Fibroblast of skin of left quadriceps (primary cell): ENCODE measurements around the gene COL11A2.

Experiments used
- DNase-seq, 2 experiments: peaks; one replicate each; pipeline ENCODE4 v3.0.0-alpha.2; 2013; ENCODE audit warnings: low read depth in 2 of 2

The COL11A2 gene

DNA sequence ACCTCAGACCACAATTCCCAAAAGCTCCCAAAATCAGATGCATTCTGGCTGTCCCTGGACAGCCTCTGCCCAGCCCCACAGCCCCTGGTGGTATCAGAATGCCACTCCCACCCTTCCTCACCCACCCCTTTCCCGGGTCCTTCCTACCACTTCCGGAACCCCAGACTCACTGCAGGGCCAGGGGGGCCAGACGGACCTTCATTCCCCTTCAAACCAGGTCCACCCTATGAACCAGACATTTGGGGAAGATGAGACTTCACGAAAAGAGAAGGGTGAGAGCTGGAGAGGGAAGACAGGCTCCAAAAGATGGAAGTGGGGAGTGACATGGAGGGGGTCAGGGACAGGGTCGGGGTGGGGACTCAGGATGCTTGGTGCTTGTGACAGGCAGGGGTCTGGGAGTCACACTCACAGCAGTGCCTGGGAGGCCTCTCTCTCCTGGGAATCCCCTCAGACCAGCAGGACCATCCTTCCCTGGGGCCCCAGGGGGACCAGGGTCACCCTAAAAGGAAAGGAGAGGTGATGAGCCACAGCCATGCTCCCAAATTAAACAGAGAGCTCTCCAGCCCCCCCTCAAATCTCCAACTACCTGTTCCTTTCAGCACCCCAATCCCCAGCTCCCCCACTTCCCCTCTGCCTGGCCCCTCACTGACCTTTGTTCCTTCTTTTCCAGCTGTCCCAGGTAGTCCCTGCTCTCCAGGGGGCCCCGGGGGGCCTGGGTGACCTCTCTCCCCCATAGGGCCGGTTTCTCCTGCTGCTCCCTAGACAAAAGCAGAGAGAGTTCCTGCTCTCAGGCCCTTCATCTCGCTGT, 20.2 kb downstream of the COL11A2 start:
- no peak for DNase-seq

GRCh38 chr6:33171016-33171879, 21.0 kb downstream of the COL11A2 start:
- DNase-seq: no peak

DNA sequence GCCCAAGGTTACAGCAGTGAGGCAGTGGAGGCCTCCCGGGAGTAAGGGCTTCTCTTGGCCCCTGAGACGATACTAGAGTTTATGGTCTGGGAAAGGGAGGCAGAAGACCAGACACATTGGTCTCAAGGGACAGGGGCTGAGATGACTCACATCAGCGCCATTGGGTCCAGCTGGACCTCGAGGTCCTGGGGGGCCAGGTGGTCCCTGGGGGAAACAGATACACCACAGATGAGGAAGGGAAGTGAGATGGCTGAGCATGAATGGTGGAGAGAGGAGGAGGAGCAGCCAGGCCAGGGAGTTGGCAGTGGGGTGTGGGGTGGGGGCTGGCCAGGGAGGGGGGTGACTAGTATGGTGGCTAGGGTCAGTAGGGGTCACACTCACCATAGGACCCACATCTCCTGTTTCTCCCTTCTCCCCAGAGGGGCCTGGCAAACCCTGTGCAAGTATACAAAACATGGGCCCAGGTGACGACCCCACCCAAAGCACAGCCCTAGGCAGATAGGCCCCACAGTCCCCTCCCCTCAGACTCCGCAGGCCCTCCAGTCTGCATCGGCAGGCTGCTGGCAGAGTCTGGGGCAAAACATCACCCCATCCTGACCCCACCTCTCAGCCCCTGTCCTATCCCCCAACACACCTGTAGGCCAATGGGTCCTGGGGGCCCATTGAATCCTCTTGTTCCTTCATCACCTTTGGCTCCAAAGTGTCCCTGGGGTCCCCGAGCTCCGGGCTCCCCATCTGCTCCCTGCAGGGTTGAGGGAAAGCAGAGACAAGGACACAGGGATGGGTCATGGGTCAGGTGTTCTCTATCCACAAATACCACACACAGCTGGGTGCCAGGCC, 21.9 kb downstream of the COL11A2 start:
- DNase-seq: no peak

DNA sequence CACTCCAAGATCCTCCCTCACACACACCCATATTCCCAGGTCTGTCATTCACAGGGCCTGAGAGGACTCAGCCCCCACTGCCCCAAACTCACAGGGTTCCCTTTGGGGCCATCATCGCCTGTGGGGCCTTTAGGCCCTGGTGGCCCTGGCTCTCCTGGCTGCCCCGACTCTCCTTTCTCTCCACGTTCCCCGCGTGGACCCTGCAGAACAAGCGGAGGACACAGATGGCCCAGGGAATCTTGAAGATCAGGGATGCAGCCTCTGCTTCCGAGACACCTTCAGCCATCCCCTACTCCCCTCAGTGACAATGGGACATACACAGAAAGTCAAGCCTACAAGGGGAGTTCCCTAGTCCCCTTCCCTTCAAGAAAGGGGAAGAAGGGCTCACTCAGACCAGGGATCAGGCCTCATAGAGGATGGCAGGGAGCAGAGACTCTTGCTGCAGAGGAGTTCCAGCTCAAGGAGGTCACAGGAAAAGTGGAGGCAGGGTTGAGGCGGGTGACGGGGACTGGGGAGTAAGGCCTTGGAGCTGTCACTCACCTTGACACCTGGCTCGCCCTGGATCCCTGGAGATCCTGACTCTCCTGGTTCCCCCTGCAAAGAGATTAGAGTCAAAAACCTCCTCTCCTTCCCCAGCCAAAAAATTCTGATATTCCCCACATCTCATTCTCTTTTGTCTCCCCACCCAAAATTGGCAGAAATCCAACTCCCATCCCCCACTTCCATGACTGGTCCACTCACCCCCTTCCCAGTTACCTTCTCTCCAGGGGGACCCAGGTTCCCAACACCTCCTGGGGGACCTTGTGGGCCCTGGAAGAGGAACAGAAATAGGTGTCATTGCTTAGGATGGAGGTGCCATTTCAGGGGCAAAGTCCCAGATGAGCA, 22.7 kb downstream of the COL11A2 start:
- no peak for DNase-seq

GRCh38 chr6:33168639-33169038, 23.6 kb downstream of the COL11A2 start:
- no peak for DNase-seq

- no peak for DNase-seq
These were observed 24.0 kb downstream of the COL11A2 start for GRCh38 chr6:33168284-33168601.

DNA sequence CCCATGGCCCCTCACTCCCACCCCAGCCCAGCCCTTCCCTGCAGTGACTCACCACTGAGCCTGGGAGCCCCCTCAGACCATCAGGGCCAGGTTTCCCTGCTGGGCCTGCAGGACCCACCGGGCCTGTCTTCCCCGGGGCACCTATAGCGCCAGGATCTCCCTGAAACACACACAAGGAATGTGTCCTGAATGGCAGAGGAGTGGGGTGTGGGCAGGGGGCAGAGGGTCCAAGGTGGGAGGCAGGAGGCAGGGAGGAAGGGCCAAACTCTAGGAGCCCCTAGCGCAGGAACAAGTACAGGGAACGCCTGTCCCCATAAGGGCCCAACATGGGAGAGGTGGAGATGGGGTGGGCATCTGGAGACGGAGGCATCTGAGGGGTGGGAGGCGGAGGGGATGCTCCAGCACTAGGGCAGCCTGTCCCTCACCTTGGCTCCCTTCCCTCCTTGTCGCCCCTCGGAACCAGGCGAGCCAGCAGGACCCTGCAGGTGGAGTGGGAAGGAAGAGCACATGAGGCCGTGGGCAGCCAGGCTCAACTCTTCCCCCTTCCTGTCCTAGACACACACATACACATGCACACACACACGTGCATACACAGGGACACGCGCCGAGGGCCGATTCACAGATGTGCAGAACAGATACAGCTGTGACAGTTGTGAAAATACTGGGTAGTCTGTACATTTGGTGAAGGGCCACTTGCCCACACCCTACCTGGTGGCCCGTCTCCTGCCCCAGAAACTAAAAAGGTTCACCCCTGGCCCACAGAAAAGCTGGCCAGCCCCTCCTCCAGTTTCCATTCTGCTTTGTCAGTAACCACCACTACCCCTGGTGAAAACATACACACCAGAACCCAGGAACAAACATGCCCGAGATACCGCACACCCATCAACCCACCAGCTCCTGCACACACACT, 24.6 kb downstream of the COL11A2 start:
- DNase-seq: no peak

DNA sequence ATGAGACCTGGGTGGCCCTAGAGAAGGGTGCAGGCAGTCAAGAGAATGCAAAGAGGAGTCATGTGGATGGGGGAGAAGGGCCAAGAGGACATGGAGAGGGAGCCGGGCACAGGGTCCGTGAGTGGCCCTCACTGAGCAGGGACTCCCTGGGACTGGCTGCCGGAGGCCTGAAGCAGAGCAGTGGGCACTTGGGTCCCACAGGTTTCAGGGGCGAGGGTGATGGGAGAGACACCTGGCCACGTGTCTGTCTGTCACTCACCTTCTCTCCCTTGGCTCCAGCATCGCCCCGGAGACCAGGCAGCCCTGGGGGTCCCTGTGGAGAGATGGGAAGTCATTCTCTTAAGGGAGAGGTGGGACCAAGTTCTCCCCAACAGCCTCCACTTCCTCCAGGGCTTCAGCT, 25.5 kb downstream of the COL11A2 start:
- DNase-seq: no peak

GRCh38 chr6:33166363-33166762, 25.9 kb downstream of the COL11A2 start:
- no peak for DNase-seq

GRCh38 chr6:33165581-33166258, 26.5 kb downstream of the COL11A2 start:
- DNase-seq: no peak

DNA sequence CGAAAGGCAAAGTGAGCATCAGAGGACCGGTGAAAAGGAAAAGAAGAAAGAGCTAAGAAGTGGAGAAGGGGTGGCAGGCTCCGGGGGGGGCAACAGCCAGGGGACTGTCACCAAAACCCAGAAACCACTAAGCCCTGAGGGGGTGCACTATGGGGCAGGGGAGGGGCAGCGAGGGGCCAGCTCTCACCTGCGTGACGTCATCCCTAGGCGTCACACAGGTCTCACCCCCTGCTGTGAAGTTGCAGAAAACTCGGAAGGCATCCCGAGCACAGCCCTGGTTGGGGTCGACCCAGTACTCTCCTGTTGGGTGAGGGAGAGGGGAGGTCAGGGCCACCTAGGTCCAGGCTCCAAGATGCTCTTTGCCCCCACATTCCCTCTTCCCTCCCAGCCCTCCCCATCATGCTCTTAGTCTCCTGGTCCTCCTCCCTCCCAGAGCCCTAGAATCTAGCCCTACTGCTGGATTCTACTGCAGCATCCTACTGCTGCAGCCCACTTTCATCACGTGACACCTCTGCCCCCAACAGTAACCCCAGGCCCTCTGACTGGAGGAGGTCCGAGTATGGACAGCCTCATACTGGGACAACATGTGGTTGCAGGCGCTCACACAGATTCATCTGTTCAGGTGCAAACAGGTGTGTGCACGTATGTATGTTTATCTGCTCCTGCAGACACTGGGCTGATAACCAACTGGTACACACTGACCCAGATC, 27.4 kb downstream of the COL11A2 start:
- DNase-seq: no peak

DNA sequence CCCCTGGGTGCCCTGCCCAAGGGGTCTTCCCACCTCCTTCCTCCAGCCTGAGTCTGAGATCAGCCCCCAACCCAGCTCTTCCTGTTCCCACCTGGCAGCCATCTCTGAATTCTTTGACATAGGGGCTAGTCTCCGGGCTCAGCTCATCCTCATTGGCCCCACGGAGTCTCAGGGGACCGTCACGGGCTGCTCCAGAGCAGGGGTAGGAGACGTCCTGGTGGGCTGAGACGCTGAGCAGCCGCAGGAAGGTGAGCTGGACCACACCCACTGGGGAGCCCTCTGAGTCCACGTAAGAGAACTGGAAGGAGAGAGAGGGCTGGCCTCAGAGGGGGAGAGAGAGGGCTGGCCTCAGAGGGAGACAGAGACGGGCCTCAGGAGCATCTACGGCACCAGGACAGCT, 28.1 kb downstream of the COL11A2 start:
- no peak for DNase-seq

- DNase-seq: no peak
These were observed 28.7 kb downstream of the COL11A2 start for GRCh38 chr6:33163540-33163939.

DNA sequence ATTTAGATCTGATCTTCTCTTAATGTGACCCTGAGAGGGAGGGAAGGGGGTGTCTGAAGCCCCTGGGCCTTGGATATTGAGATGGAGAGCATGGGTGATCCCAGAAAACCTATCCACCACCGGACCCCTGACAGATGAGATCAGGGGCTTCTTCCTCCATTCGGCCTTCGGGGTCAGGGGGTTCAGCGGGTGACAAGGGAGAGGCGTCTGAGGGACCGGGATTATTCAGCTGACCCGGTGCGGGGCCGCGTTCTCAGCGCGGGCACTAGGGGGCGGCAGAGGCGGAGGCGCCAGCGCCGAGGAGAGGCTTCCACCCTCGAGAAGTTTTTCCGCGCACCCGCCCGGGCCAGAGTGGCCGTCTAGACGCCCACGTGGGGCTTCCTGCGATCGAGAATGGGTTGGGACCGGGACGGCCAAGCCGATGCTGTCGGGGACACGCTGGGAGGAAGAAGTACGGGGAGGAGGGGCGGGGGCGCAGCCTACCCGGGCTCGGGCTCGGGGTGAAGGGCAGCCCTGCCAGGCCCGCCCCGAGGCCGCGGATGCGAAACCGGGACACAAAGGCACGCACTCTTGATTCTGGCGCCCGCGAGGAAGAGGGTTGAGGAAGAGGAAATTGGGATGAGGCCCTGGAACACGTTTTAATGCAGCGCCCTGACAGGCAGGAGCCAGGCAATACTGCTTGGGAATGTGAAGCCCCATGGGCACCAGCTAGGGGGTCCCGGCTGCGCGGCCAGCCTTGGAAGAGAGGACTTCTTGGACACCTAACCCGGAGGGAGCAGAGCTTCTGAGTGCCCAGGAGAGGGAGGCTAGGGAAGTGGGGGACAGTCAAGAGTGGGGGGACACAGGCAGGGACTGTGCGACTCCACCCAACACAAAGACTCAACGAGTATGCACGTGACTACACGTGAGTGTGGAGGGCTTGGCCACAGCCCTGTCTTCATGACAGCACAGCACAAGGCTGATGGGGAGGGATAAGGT, 30.6 kb downstream of the COL11A2 start:
- peak; percentile 25 for DNase-seq

DNA sequence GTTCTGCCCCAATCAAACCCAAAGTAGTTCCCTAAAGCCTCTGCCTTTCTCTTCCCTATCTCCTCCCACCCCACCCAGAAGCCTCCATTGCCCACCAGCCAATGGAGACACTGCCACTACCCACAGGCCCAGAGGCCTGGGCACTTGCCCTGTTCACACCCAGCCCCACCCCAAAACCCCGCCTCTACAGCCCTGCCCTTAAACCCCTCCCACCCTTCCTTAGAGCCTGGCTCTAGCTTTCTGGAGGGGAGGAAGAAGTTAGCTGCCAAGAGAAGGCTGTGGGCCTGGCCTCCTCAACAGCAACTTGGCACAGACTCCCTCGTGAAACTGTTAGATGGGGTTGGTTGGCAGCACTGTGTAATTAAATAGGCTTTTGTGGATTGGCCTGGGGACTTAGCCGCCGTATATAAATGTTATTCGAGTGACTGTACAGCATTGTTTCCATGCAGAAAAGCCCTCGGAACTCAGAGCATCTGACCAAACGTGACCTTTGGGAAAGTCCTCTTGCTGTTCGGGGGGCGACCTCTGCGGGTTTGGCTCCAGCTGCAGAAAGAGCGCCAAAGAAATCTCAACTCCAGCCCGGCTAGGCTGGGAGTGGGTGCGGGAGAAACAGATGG, 31.4 kb downstream of the COL11A2 start:
- DNase-seq: peak; percentile 32 to 34

GRCh38 chr6:33160096-33160495, 32.2 kb downstream of the COL11A2 start:
- no peak for DNase-seq

DNA sequence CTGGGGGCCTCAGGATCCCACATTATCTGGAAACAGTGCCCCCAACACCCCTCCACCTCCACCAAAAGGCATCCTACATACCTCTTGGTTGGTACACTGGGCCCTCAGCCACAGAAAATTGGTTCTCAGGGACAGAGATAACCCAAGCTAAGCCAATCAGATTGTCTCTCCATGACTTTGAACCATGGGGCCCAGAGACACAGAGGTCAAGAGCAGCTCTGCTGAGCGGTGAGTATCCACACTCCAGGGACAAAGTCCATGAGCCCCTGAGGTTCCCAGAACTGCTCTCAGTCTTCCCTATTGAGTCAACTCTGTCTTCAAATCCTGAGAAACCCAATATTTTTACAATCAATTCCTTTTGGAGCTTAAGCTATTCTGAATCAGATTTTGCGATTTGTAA, 35.3 kb downstream of the COL11A2 start:
- DNase-seq: no peak
